Subcutaneous abdominal adipose tissue (tissue), 5 donors: ENCODE data around the gene EME1.

Experiments used
- H3K27ac ChIP-seq: one replicate; pipeline ENCODE4 v1.7.0; 2013; ENCODE audit warnings: low read depth, mild to moderate bottlenecking, inconsistent platforms, low read length, moderate library complexity
- H3K27me3 ChIP-seq, 5 donors: one replicate each; pipeline ENCODE4 v1.7.0; 2013; ENCODE audit warnings: low read length in 5 of 5, inconsistent platforms in 1 of 5; ENCODE audit not compliant: control insufficient read depth in 5 of 5, insufficient read depth in 4 of 5
- H3K36me3 ChIP-seq, 5 donors: one replicate each; pipeline ENCODE4 v1.7.0; 2013; ENCODE audit warnings: low read length in 5 of 5; ENCODE audit not compliant: control insufficient read depth in 5 of 5, insufficient read depth in 5 of 5
- H3K4me1 ChIP-seq, 5 donors: one replicate each; pipeline ENCODE4 v1.7.0; 2013; ENCODE audit warnings: low read length in 5 of 5, mild to moderate bottlenecking in 3 of 5, moderate library complexity in 1 of 5; ENCODE audit not compliant: control insufficient read depth in 5 of 5, insufficient read depth in 5 of 5
- H3K4me3 ChIP-seq, 5 donors: one replicate each; pipeline ENCODE4 v1.7.0; 2013; ENCODE audit warnings: low read length in 5 of 5, low read depth in 1 of 5
- H3K9ac ChIP-seq, 5 donors: one replicate each; pipeline ENCODE4 v1.7.0; 2013; ENCODE audit warnings: low read length in 5 of 5, mild to moderate bottlenecking in 4 of 5, moderate library complexity in 3 of 5
- H3K9me3 ChIP-seq, 5 donors: one replicate each; pipeline ENCODE4 v1.7.0; 2013; ENCODE audit warnings: low read length in 5 of 5; ENCODE audit not compliant: control insufficient read depth in 5 of 5
- donor health status: healthy.
- donor health status: healthy.
- donor health status: healthy.
- donor health status: healthy.
- donor health status: healthy.

Gene EME1

GRCh38 chr17:50362661-50363060 is 10.4 kb upstream of the EME1 start:
- Histone ChIP-seq H3K9ac (peak overlapping the region in 1 of 5 donors; percentile 11), H3K36me3 (peaks cover 0 to 63% (median 56%) of the 10 kb centered on the region in 5 donors), H3K27ac (no peak overlapping the region), H3K27me3 (no peaks in the 10 kb centered on the region), H3K4me1 (peaks cover 0 to 7% (median 4%) of the 10 kb centered on the region in 5 donors), H3K4me3 (no peak overlapping the region), H3K9me3 (no peaks in the 10 kb centered on the region)

DNA sequence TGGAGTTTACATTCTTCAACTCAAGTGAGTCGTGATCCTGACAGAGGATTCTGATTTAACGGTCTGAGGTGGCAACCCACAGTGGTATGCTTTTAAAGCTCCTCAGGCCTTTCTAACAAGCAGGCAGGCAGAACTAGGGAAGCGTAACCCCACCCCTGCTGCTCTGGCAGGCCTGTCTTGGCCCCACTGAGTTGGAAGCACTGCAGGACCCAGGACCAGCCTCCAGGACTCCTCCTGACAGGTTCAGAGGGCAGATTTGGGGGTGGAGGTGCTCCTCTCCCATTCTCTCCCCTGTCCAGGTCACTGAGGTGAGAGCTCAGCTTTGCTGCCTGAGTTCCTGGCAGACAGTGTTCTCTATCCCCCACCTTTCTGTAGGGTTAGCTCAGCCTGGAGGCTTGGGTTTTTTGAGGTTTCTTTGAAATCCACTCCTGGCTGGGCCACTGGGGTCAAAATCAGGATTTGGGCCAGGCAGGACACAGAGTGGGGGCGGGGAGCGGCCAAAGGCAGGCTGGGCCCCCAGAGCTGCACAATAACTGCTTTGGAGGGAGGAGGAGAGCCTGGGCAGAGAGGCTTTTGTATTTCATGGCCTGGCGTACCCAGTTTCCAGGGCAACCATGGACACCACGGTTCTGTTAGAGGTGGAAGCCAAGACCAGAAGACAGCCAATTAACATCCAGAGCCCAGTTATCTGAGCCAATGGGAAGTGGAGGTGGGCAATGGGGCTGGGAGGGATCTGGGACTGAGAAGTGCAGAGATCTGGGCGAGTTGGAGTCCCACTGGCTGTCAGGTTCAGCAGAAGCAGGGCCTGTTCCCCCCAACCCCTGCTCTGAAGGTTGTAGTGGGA is 9.6 kb upstream of the EME1 start:
- Histone ChIP-seq H3K36me3 (peaks cover 0 to 63% (median 59%) of the 10 kb centered on the region in 5 donors), H3K9ac (no peak overlapping the region), H3K9me3 (no peaks in the 10 kb centered on the region), H3K4me1 (peaks cover 0 to 7% (median 4%) of the 10 kb centered on the region in 5 donors), H3K27me3 (no peaks in the 10 kb centered on the region), H3K4me3 (no peak overlapping the region), H3K27ac (no peak overlapping the region)

GRCh38 chr17:50364061-50364458 is 9.0 kb upstream of the EME1 start:
- peaks cover 5 to 62% (median 59%) of the 10 kb centered on the region in 5 donors for H3K36me3 ChIP-seq
- peaks cover 0 to 7% (median 4%) of the 10 kb centered on the region in 5 donors for H3K4me1 ChIP-seq
- no peak overlapping the region for H3K27ac ChIP-seq
- no peaks in the 10 kb centered on the region for H3K9me3 ChIP-seq
- H3K27me3 ChIP-seq = no peaks in the 10 kb centered on the region
- H3K9ac ChIP-seq = no peak overlapping the region
- H3K4me3 ChIP-seq = no peak overlapping the region

DNA sequence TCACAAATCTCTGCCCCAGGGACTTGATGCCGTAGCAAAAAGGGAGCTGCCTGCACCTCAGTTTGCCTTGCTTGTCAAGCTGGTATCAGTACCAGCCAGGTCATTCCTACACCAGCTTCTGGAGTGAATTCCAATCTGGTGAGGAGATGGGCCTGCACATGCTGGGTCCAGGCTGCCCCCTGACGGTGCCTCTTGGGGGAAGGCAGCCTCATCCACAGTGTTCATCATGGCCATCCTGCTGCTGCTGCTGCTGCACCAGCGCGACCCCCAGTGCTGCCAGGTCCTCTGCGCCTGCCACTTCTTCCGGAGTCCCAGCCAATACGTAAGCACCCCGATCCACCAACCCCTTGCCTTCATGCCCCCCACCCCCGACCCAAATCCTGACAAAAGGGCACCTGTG is 8.3 kb upstream of the EME1 start:
- H3K4me3 ChIP-seq = no peak overlapping the region
- no peaks in the 10 kb centered on the region for H3K9me3 ChIP-seq
- no peaks in the 10 kb centered on the region for H3K27me3 ChIP-seq
- peaks cover 9 to 62% (median 57%) of the 10 kb centered on the region in 5 donors for H3K36me3 ChIP-seq
- no peak overlapping the region for H3K9ac ChIP-seq
- no peak overlapping the region for H3K27ac ChIP-seq
- peaks cover 0 to 7% (median 4%) of the 10 kb centered on the region in 5 donors for H3K4me1 ChIP-seq

- Histone ChIP-seq H3K36me3 (peaks cover 9 to 62% (median 59%) of the 10 kb centered on the region in 5 donors), H3K9me3 (no peaks in the 10 kb centered on the region), H3K27ac (no peak overlapping the region), H3K4me1 (peaks cover 0 to 7% (median 4%) of the 10 kb centered on the region in 5 donors), H3K27me3 (no peaks in the 10 kb centered on the region), H3K9ac (no peak overlapping the region), H3K4me3 (no peak overlapping the region)
These were observed 7.9 kb upstream of the EME1 start for GRCh38 chr17:50365165-50365564.

DNA sequence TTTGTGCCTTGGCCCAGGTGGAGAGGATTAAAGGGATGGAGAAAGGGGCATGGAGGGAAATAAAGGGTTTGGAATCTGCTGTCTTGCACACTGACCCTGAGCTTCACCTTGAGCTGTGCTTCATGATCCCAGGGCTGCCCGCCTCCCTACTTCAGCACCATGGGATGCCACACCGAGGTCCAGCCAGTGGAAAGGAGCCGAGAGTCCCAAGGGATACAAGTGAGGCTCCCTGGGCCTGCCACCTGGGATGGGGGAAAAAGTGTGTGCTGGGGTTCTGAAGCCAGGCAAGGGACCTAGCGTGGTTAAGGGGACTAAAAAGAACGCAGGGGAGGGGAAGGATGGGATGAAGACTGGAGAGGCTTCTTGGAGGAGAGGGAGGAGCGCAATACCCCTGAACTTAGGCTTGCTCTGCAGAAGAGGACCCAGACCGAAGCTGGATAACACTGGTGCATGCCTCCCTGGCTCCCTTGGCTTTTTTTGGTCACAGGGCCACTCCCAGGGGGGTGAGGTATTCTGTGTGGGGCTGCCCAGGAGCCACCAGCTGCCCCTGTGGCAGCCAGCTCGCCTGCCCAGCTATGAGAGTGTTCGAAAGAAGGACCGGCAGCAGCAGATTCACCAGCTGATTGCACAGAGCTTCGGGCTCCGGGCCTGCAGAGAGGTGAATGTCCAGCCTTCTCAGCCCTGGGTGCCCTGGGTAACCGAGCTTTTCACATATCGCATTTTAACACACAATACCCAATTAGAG is 7.2 kb upstream of the EME1 start:
- no peak overlapping the region for H3K4me3 ChIP-seq
- no peak overlapping the region for H3K27ac ChIP-seq
- H3K4me1 ChIP-seq = peaks cover 0 to 7% (median 4%) of the 10 kb centered on the region in 5 donors
- peaks cover 9 to 61% (median 59%) of the 10 kb centered on the region in 5 donors for H3K36me3 ChIP-seq
- no peaks in the 10 kb centered on the region for H3K9me3 ChIP-seq
- no peak overlapping the region for H3K9ac ChIP-seq
- H3K27me3 ChIP-seq = no peaks in the 10 kb centered on the region

- H3K36me3 ChIP-seq = peaks cover 9 to 60% (median 55%) of the 10 kb centered on the region in 5 donors
These were observed 5.6 kb upstream of the EME1 start for GRCh38 chr17:50367401-50367800.

GRCh38 chr17:50370052-50370451 is 3.0 kb upstream of the EME1 start:
- H3K27ac ChIP-seq = no peak overlapping the region
- H3K9ac ChIP-seq = no peak overlapping the region
- H3K36me3 ChIP-seq = peaks cover 9 to 55% (median 51%) of the 10 kb centered on the region in 5 donors
- no peaks in the 10 kb centered on the region for H3K27me3 ChIP-seq
- H3K4me1 ChIP-seq = peaks cover 3 to 19% (median 16%) of the 10 kb centered on the region in 5 donors
- H3K9me3 ChIP-seq = no peaks in the 10 kb centered on the region
- H3K4me3 ChIP-seq = no peak overlapping the region

More at GRCh38 chr17:50367401-50367800, 5.6 kb upstream of the EME1 start:
- no peaks in the 10 kb centered on the region for H3K27me3 ChIP-seq
- H3K4me3 ChIP-seq = no peak overlapping the region
- H3K27ac ChIP-seq = no peak overlapping the region
- H3K9ac ChIP-seq = no peak overlapping the region
- H3K4me1 ChIP-seq = peaks cover 3 to 14% (median 10%) of the 10 kb centered on the region in 5 donors
- H3K9me3 ChIP-seq = no peaks in the 10 kb centered on the region

GRCh38 chr17:50371526-50371925 is 1.5 kb upstream of the EME1 start:
- no peak overlapping the region for H3K27ac ChIP-seq
- H3K36me3 ChIP-seq = peaks cover 9 to 40% (median 38%) of the 10 kb centered on the region in 5 donors
- peaks cover 3 to 19% (median 16%) of the 10 kb centered on the region in 5 donors for H3K4me1 ChIP-seq
- H3K4me3 ChIP-seq = no peak overlapping the region
- no peaks in the 10 kb centered on the region for H3K9me3 ChIP-seq
- no peak overlapping the region for H3K9ac ChIP-seq
- no peaks in the 10 kb centered on the region for H3K27me3 ChIP-seq
